H1 (cell line): ENCODE measurements around the gene EGFLAM. TPM values are rescaled to one million over a fixed set of nuclear protein-coding genes. Genes with fewer than 3 reads are reported as not detected.

Experiments
- CTCF ChIA-PET: fragments of 300-600 bp; sonication (Branson Sonifier 250); formaldehyde crosslinking; loops from one replicate; lab custom pipeline; 2021; ENCODE audit not compliant: partially characterized antibody; lab: Charles Lee
- POLR2A ChIA-PET: fragments of 300-600 bp; sonication (Branson Sonifier 250); formaldehyde crosslinking; loops from one replicate; lab custom pipeline; 2021; ENCODE audit warnings: inconsistent platforms; ENCODE audit not compliant: partially characterized antibody; lab: Charles Lee
- DNase-seq, 2 experiments: peaks; one replicate each; pipeline versions ENCODE4 v3.0.0 to v3.0.0-alpha.2; 2010 to 2022; ENCODE audit warnings: low spot score in 2 of 2, low read depth in 1 of 2, mixed read lengths in 1 of 2
- FAIRE-seq: peaks from 2 replicates; lab custom pipeline; 2011; peaks lifted over from hg19 to GRCh38; lab: Jason Lieb, UNC
- H2AFZ ChIP-seq: 2 replicates; pipeline ENCODE4 v1.8.1; 2012; ENCODE audit warnings: low read length, inconsistent platforms
- H2AK5ac ChIP-seq: 2 replicates; pipeline ENCODE4 v1.6.1; 2013; ENCODE audit warnings: low read depth, low read length
- H2BK120ac ChIP-seq: replicated peaks from 2 replicates; pipeline ENCODE3; 2013; ENCODE audit warnings: low read depth, low read length, inconsistent platforms
- H2BK12ac ChIP-seq: 2 replicates; pipeline ENCODE4 v1.6.1; 2013; ENCODE audit warnings: low read depth, low read length
- H2BK15ac ChIP-seq: 2 replicates; pipeline ENCODE4 v1.6.1; 2013; ENCODE audit warnings: low read length
- H2BK20ac ChIP-seq: 2 replicates; pipeline ENCODE4 v1.6.1; 2013; ENCODE audit warnings: low read length
- H2BK5ac ChIP-seq: 2 replicates; pipeline ENCODE4 v1.6.1; 2013; ENCODE audit warnings: low read depth, low read length
- H3K14ac ChIP-seq: 2 replicates; pipeline ENCODE4 v1.6.1; 2013; ENCODE audit warnings: inconsistent platforms; ENCODE audit not compliant: insufficient read length
- H3K18ac ChIP-seq: 2 replicates; pipeline ENCODE4 v1.6.1; 2013; ENCODE audit warnings: low read length; ENCODE audit errors: extremely low read depth
- H3K23ac ChIP-seq: 2 replicates; pipeline ENCODE4 v1.6.1; 2013; ENCODE audit warnings: inconsistent platforms; ENCODE audit not compliant: insufficient read length
- H3K23me2 ChIP-seq: 2 replicates; pipeline ENCODE4 v1.6.1; 2013; ENCODE audit warnings: low read depth, low read length
- H3K27ac ChIP-seq: 2 replicates; pipeline ENCODE4 v1.6.1; 2011; ENCODE audit warnings: low read depth, low read length, inconsistent platforms
- H3K27me3 ChIP-seq, 4 experiments: replicated peaks in 1 of 4; 1 replicate in 1 of 4; 2 replicates in 3 of 4; pipeline versions ENCODE4 v1.6.1 to v1.8.1; 2011 to 2013; ENCODE audit warnings: low read length in 3 of 4, mild to moderate bottlenecking in 3 of 4, inconsistent platforms in 2 of 4, mixed read lengths in 2 of 4, moderate library complexity in 1 of 4; ENCODE audit not compliant: control insufficient read depth in 3 of 4, insufficient read depth in 3 of 4; ENCODE audit errors: extremely low read depth in 1 of 4
- H3K36me3 ChIP-seq, 4 experiments: 2 replicates each; pipeline versions ENCODE4 v1.6.1 to v1.8.1; 2011 to 2013; ENCODE audit warnings: mild to moderate bottlenecking in 4 of 4, low read length in 3 of 4, moderate library complexity in 2 of 4, control low read depth in 1 of 4, inconsistent platforms in 1 of 4; ENCODE audit not compliant: insufficient read depth in 4 of 4, control insufficient read depth in 2 of 4
- H3K4ac ChIP-seq: replicated peaks from 2 replicates; pipeline ENCODE3; 2013; ENCODE audit warnings: low read length, low read depth, mixed read lengths, inconsistent platforms; ENCODE audit not compliant: insufficient read length
- H3K4me1 ChIP-seq, 4 experiments: replicated peaks in 1 of 4; 1 replicate in 1 of 4; 2 replicates in 3 of 4; pipeline versions ENCODE4 v1.6.1 to v1.8.1; 2011 to 2013; ENCODE audit warnings: low read length in 3 of 4, inconsistent platforms in 2 of 4, mixed read lengths in 1 of 4; ENCODE audit not compliant: insufficient read depth in 4 of 4, control insufficient read depth in 3 of 4
- H3K4me2 ChIP-seq, 2 experiments: 2 replicates each; pipeline versions ENCODE4 v1.6.1 to v1.8.1; 2011 to 2013; ENCODE audit warnings: low read depth in 2 of 2, low read length in 2 of 2, control low read depth in 1 of 2, inconsistent platforms in 1 of 2, mild to moderate bottlenecking in 1 of 2; ENCODE audit not compliant: insufficient read depth in 1 of 2
- H3K4me3 ChIP-seq, 4 experiments: fragments of 200-600, 300-600 bp in 1 of 4; sonication (generic), shearing (Covaris generic), sonication (Bioruptor Twin) in 1 of 4; 2 replicates each; pipeline versions ENCODE4 v1.5.1 to v1.8.1; 2011 to 2016; ENCODE audit warnings: low read length in 4 of 4, low read depth in 3 of 4, control low read depth in 2 of 4, inconsistent platforms in 2 of 4, mild to moderate bottlenecking in 2 of 4, mixed read lengths in 1 of 4, moderate library complexity in 1 of 4; ENCODE audit not compliant: insufficient read depth in 2 of 4; ENCODE audit errors: extremely low read depth in 1 of 4
- H3K56ac ChIP-seq: replicated peaks from 2 replicates; pipeline ENCODE3; 2013; ENCODE audit warnings: low read depth, mild to moderate bottlenecking, mixed read lengths, low read length, inconsistent platforms; ENCODE audit not compliant: insufficient read length
- H3K79me1 ChIP-seq: 2 replicates; pipeline ENCODE4 v1.6.1; 2013; ENCODE audit warnings: low read depth, low read length, control low read depth
- H3K79me2 ChIP-seq, 2 experiments: 2 replicates each; pipeline versions ENCODE4 v1.6.1 to v1.8.1; 2012 to 2013; ENCODE audit warnings: low read length in 2 of 2, mild to moderate bottlenecking in 2 of 2, inconsistent platforms in 1 of 2; ENCODE audit not compliant: insufficient read depth in 2 of 2, control insufficient read depth in 1 of 2
- H3K9ac ChIP-seq, 4 experiments: replicated peaks in 1 of 4; 1 replicate in 1 of 4; 2 replicates in 3 of 4; pipeline versions ENCODE4 v1.6.1 to v1.8.1; 2011 to 2013; ENCODE audit warnings: low read depth in 3 of 4, low read length in 3 of 4, control low read depth in 2 of 4, mild to moderate bottlenecking in 2 of 4, moderate library complexity in 2 of 4, inconsistent platforms in 1 of 4; ENCODE audit errors: extremely low read depth in 1 of 4
- H3K9me3 ChIP-seq, 2 experiments: 2 replicates each; pipeline versions ENCODE4 v1.6.1 to v1.8.1; 2012 to 2013; ENCODE audit warnings: mild to moderate bottlenecking in 2 of 2, moderate library complexity in 2 of 2, control low read depth in 1 of 2, inconsistent platforms in 1 of 2, low read depth in 1 of 2, low read length in 1 of 2, mixed read lengths in 1 of 2; ENCODE audit not compliant: insufficient read depth in 2 of 2
- H4K20me1 ChIP-seq, 2 experiments: replicated peaks in 1 of 2; 2 replicates each; pipeline versions ENCODE3 to v1.8.1; 2011 to 2013; ENCODE audit warnings: inconsistent platforms in 2 of 2, low read length in 2 of 2, mild to moderate bottlenecking in 1 of 2; ENCODE audit not compliant: insufficient read depth in 2 of 2, control insufficient read depth in 1 of 2
- H4K5ac ChIP-seq: 2 replicates; pipeline ENCODE4 v1.6.1; 2013; ENCODE audit warnings: low read length, low read depth, mixed read lengths, inconsistent platforms; ENCODE audit not compliant: insufficient read length
- H4K8ac ChIP-seq: 2 replicates; pipeline ENCODE4 v1.8.0; 2013; ENCODE audit warnings: mild to moderate bottlenecking, moderate library complexity, low read length, inconsistent platforms; ENCODE audit not compliant: insufficient read depth; ENCODE audit errors: extremely low read depth
- H4K91ac ChIP-seq: replicated peaks from 2 replicates; pipeline ENCODE3; 2013; ENCODE audit warnings: low read length, mixed read lengths, inconsistent platforms; ENCODE audit not compliant: insufficient read length
- HDAC6 ChIP-seq: IDR thresholded peaks from one replicate; pipeline ENCODE4 v1.7.1; 2012; ENCODE audit warnings: low read depth, mild to moderate bottlenecking, inconsistent platforms, low read length, moderate library complexity
- NANOG ChIP-seq: IDR thresholded peaks from 2 replicates; pipeline ENCODE4 v1.6.1; 2011; ENCODE audit warnings: low read length, low read depth, mild to moderate bottlenecking, inconsistent platforms; ENCODE audit not compliant: insufficient read depth, poor library complexity, severe bottlenecking
- TAF7 ChIP-seq: optimal IDR thresholded peaks from 2 replicates; pipeline ENCODE3; 2011; ENCODE audit warnings: low read depth, mild to moderate bottlenecking, inconsistent platforms, low read length, moderate library complexity, borderline replicate concordance
- TEAD4 ChIP-seq: IDR thresholded peaks from 2 replicates; pipeline ENCODE4 v1.6.1; 2012; ENCODE audit warnings: low read depth, low read length, inconsistent platforms, mixed read lengths
- polyA plus RNA-seq, 7 experiments: library from polyadenylated mRNA; depleted of rRNA in 3 of 7; stranded (reverse) in 5 of 7; unstranded in 2 of 7; fragments of >200 nt in 5 of 7; fragments of 200-250 nt in 2 of 7; gene quantifications; 1 replicate in 5 of 7; 2 replicates in 1 of 7; 4 replicates in 1 of 7; pipeline versions ENCODE4 v1.2.1 to v1.2.3, GENCODE V29; 2011 to 2013; ENCODE audit warnings: missing spikeins in 2 of 7, mixed read lengths in 2 of 7
- total RNA-seq: library from RNA; stranded (reverse); fragmentation: NEBNext Ultra II Directional; extraction: Animal tissue kit (Norgen Biotek cat#: 25700); gene quantifications from 2 replicates; pipeline ENCODE4 v1.2.1, GENCODE V29; 2021

Gene EGFLAM
- total and polyA plus RNA-seq, 2 of the 8 experiments (the other 6 are each of a cell fraction or from before 2014, with no cell fraction given), result 0.20 to 0.24 TPM

DNA sequence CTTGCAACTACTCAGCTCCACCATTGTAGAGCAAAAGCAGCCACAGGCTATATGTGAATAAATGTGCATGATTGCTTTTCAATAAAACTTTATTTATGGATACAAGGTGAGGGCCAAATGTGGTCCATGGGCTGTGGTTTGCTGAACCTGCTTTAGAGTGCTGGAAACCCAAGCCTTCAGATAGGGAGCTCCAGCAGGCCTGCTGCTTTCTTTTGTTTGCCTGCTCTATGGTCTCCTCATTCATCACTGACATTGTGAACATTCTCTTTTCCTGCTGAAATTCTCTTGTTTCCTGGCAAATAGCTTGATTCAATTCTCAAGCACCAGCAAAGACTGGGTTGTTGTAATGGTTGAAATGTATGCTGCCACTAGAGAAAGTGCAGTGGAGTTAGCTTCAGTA is 26.0 kb downstream of the EGFLAM start:
- POLR2A ChIA-PET, result no interaction called here
- H2BK12ac ChIP-seq, result no peak overlapping the region
- H3K4me3 ChIP-seq, result no peak overlapping the region

More for the DNA sequence above, 26.0 kb downstream of the EGFLAM start:
- H3K4me1 ChIP-seq, result no peaks in the 10 kb centered on the region
- no peak overlapping the region for H4K91ac ChIP-seq
- no peak overlapping the region for H2AK5ac ChIP-seq
- no peak overlapping the region for H3K14ac ChIP-seq
- no peak overlapping the region for H4K8ac ChIP-seq
- no peaks in the 10 kb centered on the region for H3K27me3 ChIP-seq
- no peaks in the 10 kb centered on the region for H3K79me2 ChIP-seq
- H3K36me3 ChIP-seq, result no peaks in the 10 kb centered on the region
- TF ChIP-seq TAF7 (no peak), TEAD4 (no peak), HDAC6 (no peak), NANOG (no peak)
- H2BK20ac ChIP-seq, result no peak overlapping the region
- FAIRE-seq, result no peak
- H3K18ac ChIP-seq, result no peak overlapping the region
- H3K23me2 ChIP-seq, result no peaks in the 10 kb centered on the region
- no peaks in the 10 kb centered on the region for H3K79me1 ChIP-seq
- H3K27ac ChIP-seq, result no peak overlapping the region
- H4K5ac ChIP-seq, result no peak overlapping the region
- H2BK15ac ChIP-seq, result no peak overlapping the region
- no peak overlapping the region for H3K23ac ChIP-seq
- no peak overlapping the region for H3K4me2 ChIP-seq
- H2BK5ac ChIP-seq, result no peak overlapping the region
- H3K56ac ChIP-seq, result no peak overlapping the region
- no peaks in the 10 kb centered on the region for H3K9me3 ChIP-seq
- no peak overlapping the region for H3K4ac ChIP-seq
- CTCF ChIA-PET, result interaction anchor here (0.7 to 2.7 kb wide), 4 partner anchors 16 to 157 kb away, joined by 3 to 8 read pairs (median 4); no protein-coding TSS in a partner anchor
- H3K9ac ChIP-seq, result no peak overlapping the region
- no peak overlapping the region for H2BK120ac ChIP-seq
- H4K20me1 ChIP-seq, result no peaks in the 10 kb centered on the region
- DNase-seq, result no peak
- no peak overlapping the region for H2AFZ ChIP-seq
